IPS-20b (cell line): ENCODE data around the gene TIGD7.
A peak's percentile ranks its signal among the peaks of the same experiment; 100 is the strongest.

Experiments used
- H3K27ac ChIP-seq: one replicate; pipeline ENCODE4 v1.5.1; 2013; ENCODE audit warnings: low read length
- H3K27me3 ChIP-seq: 2 replicates; pipeline ENCODE4 v1.6.1; 2013; ENCODE audit warnings: mild to moderate bottlenecking, low read length, inconsistent platforms; ENCODE audit not compliant: insufficient read depth
- H3K36me3 ChIP-seq: 2 replicates; pipeline ENCODE4 v1.6.1; 2013; ENCODE audit warnings: low read depth, mild to moderate bottlenecking, inconsistent platforms, low read length, moderate library complexity; ENCODE audit not compliant: insufficient read depth
- H3K4me1 ChIP-seq: 2 replicates; pipeline ENCODE4 v1.6.1; 2013; ENCODE audit warnings: mild to moderate bottlenecking, control low read depth, inconsistent platforms, low read length, moderate library complexity; ENCODE audit not compliant: insufficient read depth
- H3K4me3 ChIP-seq: 2 replicates; pipeline ENCODE4 v1.5.1; 2013; ENCODE audit warnings: mild to moderate bottlenecking, low read length, inconsistent platforms
- H3K9ac ChIP-seq: 2 replicates; pipeline ENCODE4 v1.6.1; 2013; ENCODE audit warnings: low read depth, mild to moderate bottlenecking, inconsistent platforms, low read length, moderate library complexity
- H3K9me3 ChIP-seq: 2 replicates; pipeline ENCODE4 v1.6.1; 2013; ENCODE audit warnings: mild to moderate bottlenecking, low read depth, low read length, inconsistent platforms; ENCODE audit not compliant: insufficient read depth

TIGD7 gene

DNA sequence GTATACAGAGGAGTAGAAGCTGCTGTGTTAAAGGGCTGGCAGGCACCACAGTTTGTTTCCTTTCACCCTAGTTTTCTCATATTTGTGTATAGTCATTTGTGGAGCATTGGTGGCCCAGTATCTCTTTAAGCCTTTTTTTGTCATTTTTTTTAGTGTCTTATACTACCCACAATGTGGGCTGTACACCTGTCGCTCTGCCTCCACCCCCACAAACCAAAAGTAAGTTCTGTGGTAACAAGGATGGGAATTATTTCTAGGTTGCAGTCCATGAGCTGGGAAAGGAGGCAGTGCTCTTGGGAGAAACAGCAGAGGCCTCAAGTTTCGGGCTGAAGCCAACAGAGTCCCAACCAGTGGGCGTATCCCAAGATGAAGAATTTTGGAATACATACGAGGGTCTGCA, 6.3 kb upstream of the TIGD7 start:
- H3K36me3 ChIP-seq = peaks cover 90% of the 10 kb centered on the region
- peaks cover 93% of the 10 kb centered on the region for H3K9me3 ChIP-seq
- no peaks in the 10 kb centered on the region for H3K4me1 ChIP-seq
- H3K9ac ChIP-seq = no peak overlapping the region
- H3K27ac ChIP-seq = no peak overlapping the region
- no peak overlapping the region for H3K4me3 ChIP-seq
- no peaks in the 10 kb centered on the region for H3K27me3 ChIP-seq

DNA sequence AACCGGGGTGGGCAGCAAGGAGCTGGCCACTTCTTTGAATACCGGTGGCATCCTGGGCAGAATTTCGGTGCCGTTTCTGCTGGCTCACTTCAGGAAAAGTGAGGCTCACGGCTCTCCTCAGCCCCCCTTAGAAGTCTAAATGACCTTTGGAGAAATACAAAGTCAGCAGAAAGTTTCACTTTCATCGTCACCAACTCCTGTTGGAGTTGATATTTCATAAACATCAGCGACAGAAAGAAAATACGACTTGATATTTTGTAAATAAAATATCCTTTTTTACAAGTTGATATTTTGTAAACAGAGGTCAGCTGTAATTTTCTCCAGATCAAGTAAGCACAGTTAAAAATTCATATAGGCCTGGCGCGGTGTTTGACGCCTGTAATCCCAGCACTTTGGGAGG, 848 bp upstream of the TIGD7 start:
- H3K27ac ChIP-seq = no peak overlapping the region
- H3K4me1 ChIP-seq = no peaks in the 10 kb centered on the region
- peak overlapping the region; percentile 83; the same call in 1 of the 2 replicates for H3K9ac ChIP-seq
- peaks cover 43% of the 10 kb centered on the region for H3K36me3 ChIP-seq
- H3K4me3 ChIP-seq = peak overlapping the region; percentile 87
- H3K9me3 ChIP-seq = peaks cover 75% of the 10 kb centered on the region
- H3K27me3 ChIP-seq = peaks cover 8% of the 10 kb centered on the region

DNA sequence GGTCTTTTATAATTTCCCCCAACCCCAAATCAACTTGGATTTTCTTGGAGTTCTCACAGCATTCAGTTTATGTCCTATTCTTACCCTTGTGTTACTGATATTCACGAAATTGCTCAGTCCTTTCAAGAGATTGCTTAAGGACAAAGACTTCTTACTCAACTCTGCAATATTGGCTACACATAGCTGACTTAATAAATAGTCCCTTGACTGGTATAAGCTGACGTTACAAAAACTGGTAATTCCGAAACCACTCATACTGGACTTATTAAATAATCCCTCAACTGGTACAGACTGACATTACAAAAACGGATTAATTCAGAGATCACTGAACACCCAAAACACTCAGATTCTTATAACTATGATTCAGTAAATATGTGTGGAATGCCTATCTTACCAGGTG, 860 bp downstream of the TIGD7 start:
- H3K36me3 ChIP-seq = peaks cover 45% of the 10 kb centered on the region
- H3K4me3 ChIP-seq = peak overlapping the region; percentile 87
- no peak overlapping the region for H3K9ac ChIP-seq

DNA sequence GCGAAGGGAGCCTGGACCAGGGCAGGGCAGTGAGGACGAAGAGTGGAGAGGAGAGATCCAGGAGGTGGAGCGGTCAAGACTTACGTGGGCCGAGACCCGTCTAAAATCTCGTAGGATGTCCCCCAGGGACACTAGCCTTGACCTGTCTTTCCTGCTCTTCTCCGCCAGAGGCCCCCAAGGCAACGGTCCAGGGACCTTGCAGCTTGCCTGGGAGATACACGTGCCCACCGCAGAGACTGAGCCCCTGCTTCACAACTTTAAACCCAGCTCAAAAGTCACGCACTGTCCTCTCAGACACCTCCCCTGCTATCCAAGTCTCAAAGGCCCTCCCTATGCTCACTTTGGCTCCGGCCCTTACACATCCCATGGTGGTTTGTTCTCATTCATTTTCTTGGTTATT, 9.4 kb downstream of the TIGD7 start:
- H3K9me3 ChIP-seq = peaks cover 58% of the 10 kb centered on the region
- peaks cover 39% of the 10 kb centered on the region for H3K36me3 ChIP-seq
- no peak overlapping the region for H3K9ac ChIP-seq
- H3K27me3 ChIP-seq = no peaks in the 10 kb centered on the region
- H3K4me3 ChIP-seq = no peak overlapping the region
- H3K4me1 ChIP-seq = no peaks in the 10 kb centered on the region
- H3K27ac ChIP-seq = no peak overlapping the region

More for the DNA sequence above, 860 bp downstream of the TIGD7 start:
- no peak overlapping the region for H3K27ac ChIP-seq
- peaks cover 75% of the 10 kb centered on the region for H3K9me3 ChIP-seq
- H3K27me3 ChIP-seq = peaks cover 8% of the 10 kb centered on the region
- H3K4me1 ChIP-seq = no peaks in the 10 kb centered on the region

DNA sequence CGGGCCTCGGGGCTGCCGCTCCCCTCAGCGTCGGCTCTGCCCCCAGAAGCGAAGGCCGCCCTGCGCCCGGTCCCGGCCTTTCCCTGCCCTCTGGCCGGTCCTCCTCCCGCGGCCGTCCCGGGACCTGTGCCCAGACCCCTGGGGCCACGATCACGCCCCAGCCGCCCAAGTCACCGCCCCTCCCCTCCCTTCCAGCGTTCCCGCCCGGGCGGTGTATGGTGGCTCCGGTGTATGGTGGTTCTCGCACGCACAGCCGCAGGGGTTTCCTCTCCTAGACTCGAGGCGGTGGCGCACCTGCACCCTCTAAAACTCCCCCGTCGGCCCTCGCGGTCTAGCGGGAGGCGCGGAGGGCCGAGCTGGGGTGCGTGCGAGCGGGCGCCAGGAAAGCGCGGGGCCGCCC, 10.0 kb downstream of the TIGD7 start:
- Histone ChIP-seq H3K36me3 (peaks cover 41% of the 10 kb centered on the region), H3K4me3 (no peak overlapping the region), H3K9me3 (peaks cover 59% of the 10 kb centered on the region)

DNA sequence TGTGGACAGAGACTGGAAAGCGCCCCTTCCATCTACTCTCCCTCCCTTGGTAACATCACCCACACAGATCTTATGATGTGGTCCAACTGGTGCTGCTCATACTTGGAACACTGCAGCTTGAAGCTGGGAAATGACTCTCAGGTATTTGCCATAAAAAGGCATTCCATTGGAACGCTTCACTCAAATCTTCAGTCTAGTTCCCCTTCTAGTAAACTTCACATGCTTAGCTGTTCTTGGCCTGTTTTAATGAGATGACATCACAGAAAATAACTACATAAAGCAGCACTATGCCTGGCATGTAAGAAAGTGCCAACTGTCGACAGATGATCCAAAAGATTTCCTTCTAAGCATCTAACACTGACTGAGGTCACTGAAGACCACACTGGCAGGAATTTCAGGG, 12.6 kb downstream of the TIGD7 start:
- Histone ChIP-seq H3K9ac (no peak overlapping the region), H3K36me3 (peaks cover 58% of the 10 kb centered on the region), H3K27ac (no peak overlapping the region), H3K4me3 (no peak overlapping the region), H3K4me1 (no peaks in the 10 kb centered on the region), H3K9me3 (peaks cover 74% of the 10 kb centered on the region), H3K27me3 (no peaks in the 10 kb centered on the region)

More for the DNA sequence above, 10.0 kb downstream of the TIGD7 start:
- Histone ChIP-seq H3K4me1 (no peaks in the 10 kb centered on the region), H3K27me3 (no peaks in the 10 kb centered on the region), H3K9ac (no peak overlapping the region), H3K27ac (no peak overlapping the region)

DNA sequence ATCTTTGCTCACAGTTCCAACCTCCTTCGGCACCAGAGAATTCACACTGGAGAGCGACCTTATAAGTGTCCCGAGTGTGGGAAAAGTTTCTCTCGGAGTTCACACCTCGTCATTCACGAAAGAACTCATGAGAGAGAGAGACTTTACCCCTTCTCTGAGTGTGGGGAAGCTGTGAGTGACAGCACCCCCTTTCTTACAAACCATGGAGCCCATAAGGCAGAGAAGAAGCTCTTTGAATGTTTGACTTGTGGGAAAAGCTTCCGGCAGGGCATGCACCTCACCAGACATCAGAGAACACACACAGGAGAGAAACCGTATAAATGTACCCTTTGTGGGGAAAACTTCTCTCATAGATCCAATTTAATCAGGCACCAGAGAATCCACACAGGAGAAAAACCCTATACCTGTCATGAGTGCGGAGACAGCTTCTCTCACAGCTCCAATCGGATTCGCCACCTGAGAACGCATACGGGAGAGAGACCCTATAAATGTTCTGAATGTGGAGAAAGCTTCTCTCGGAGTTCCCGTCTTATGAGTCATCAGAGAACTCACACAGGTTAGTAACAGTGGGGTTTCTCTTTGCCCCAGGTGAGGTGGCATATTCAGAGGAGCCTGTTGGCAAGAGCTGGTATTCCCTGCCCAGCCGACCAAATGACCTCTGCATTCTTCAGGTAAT, 15.1 kb downstream of the TIGD7 start:
- H3K27ac ChIP-seq = no peak overlapping the region
- peak overlapping the region; percentile 36 for H3K4me3 ChIP-seq
- H3K36me3 ChIP-seq = peaks cover 83% of the 10 kb centered on the region
- H3K4me1 ChIP-seq = no peaks in the 10 kb centered on the region
- H3K9me3 ChIP-seq = peaks cover 80% of the 10 kb centered on the region
- no peaks in the 10 kb centered on the region for H3K27me3 ChIP-seq
- no peak overlapping the region for H3K9ac ChIP-seq

DNA sequence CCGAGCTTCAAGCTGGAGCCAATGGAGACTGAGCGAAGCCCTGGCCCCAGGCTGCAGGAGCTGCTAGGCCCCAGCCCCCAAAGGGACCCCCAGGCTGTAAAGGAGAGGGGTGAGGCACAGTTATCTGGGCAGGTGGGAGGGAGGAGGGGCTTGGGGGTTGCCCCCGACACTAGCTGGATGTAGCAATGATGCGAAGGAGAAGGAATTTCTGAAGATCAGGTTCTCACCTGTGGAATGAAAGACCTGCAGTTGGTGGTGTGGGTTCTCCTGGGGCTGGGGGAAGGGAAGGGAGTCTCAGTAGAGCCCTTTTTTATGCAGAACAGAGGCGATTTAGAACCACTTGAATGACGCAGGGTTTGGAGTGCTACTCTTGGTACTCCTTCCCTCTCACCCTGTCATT, 20.1 kb downstream of the TIGD7 start:
- peaks cover 41% of the 10 kb centered on the region for H3K9me3 ChIP-seq
- H3K4me3 ChIP-seq = peak overlapping the region; percentile 98
- H3K36me3 ChIP-seq = peaks cover 51% of the 10 kb centered on the region

DNA sequence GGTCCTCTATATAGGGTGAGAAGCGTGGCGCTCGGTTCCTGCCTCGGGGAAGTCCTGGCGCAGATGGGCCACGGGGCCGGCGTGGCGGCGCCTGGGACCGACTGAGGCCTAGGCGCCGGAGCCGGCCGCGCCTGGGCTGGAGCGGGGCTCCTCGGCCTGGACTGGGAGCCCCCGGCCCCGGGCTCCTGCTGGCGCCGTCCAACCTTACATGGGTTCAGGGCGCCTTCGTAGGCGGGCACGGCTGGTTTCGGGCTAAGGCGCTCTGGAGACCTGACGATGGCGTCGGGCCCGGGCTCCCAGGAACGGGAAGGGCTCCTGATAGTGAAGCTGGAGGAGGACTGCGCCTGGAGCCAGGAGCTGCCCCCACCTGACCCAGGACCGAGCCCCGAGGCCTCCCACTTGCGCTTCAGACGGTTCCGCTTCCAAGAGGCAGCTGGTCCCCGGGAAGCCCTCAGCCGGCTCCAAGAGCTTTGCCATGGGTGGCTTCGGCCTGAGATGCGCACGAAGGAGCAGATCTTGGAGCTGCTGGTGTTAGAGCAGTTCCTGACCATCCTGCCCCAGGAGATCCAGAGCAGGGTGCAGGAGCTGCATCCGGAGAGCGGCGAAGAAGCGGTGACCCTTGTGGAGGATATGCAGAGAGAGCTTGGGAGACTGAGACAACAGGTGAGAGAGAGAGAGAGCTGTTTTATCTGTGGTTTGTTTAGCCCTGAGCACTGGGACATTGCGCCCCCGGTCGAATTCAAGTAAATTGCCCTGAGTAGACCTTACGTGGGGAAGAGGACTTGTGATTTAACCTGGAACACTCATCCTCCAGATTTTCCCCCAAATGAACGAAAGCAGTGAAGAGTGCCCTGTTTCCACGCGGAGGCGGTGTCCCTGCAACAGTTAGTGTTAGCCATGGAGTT, 21.4 kb downstream of the TIGD7 start:
- Histone ChIP-seq H3K27me3 (no peaks in the 10 kb centered on the region), H3K27ac (peak overlapping the region; percentile 61), H3K9ac (peak overlapping the region; percentile 91), H3K36me3 (peaks cover 37% of the 10 kb centered on the region), H3K4me3 (peak overlapping the region; percentile 98), H3K9me3 (peaks cover 27% of the 10 kb centered on the region), H3K4me1 (peaks cover 9% of the 10 kb centered on the region; the same call in 1 of the 2 replicates)

More for the DNA sequence above, 20.1 kb downstream of the TIGD7 start:
- no peak overlapping the region for H3K27ac ChIP-seq
- peak overlapping the region; percentile 91; the same call in 1 of the 2 replicates for H3K9ac ChIP-seq
- no peaks in the 10 kb centered on the region for H3K27me3 ChIP-seq
- H3K4me1 ChIP-seq = peaks cover 9% of the 10 kb centered on the region; the same call in 1 of the 2 replicates

DNA sequence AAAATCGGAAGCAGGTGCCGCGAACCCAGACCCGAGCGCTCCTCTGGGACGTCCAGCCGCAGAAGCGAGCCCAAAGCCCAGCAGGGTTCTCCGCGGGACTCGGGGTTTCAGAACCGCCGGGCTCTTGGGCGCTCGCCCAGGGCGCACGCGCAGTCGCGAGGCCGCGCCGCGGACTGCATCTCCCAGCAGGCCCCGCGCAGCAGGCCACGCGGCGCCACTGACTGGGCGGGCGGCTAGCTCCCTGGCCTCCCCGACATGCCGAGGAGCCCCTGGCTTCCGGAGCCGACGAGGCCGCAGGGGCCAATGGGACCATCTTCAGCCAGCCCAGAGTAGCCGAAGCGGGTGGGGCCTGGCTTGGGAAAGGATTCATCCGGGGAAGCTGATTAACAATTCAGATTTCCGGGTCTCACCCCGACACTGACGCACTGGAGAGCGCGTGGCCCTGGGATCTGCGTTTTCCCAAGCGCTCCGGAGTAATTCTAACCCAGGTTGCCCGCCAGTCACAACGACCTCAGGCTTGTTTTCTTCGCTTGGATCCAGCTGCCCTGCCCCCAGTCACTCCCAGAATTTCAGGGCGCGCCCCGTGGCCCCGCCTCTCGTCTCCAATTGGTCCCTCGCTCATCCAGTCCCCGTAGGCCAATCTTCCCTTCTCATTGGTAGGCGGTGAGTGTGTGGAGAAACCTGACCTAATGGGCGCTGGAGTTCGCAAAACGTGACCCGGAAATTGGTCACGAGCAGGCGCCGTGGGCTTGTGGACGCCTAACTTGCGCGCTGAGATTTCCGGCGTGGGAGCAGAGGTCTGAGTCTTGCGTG, 22.3 kb downstream of the TIGD7 start, which contains the start of gene ZNF263:
TSS of gene ZNF263 (plus strand) at position 762 of the 813 bp plus-strand sequence. CDS start 328 bp downstream, outside the sequence.
- H3K4me1 ChIP-seq = peaks cover 9% of the 10 kb centered on the region; the same call in 1 of the 2 replicates
- H3K27me3 ChIP-seq = peaks cover 5% of the 10 kb centered on the region; the same call in 1 of the 2 replicates
- peak within 1 kb of the TSS; percentile 98 for H3K4me3 ChIP-seq
- H3K9ac ChIP-seq = peak within 1 kb of the TSS; percentile 91
- peaks cover 19% of the 10 kb centered on the region for H3K9me3 ChIP-seq
- H3K27ac ChIP-seq = peak within 1 kb of the TSS; percentile 82
- H3K36me3 ChIP-seq = peaks cover 29% of the 10 kb centered on the region
